DMS53 treated with DMSO at 0.1 percent for 48 hours (cell line): Measurements from ENCODE around the gene STC2.
"Not testable (repeated sequence)": the region's sequence is repeated elsewhere in the genome, so short reads cannot be mapped to it uniquely, and the experiment has no call there.

Source experiments
- DNase-seq: peaks from one replicate; lab custom pipeline; 2025; ENCODE audit not compliant: unreplicated experiment; lab: John Stamatoyannopoulos, UW

Gene STC2

GRCh38 chr5:173327948-173328843, at the start of gene STC2:
TSS of gene STC2 (minus strand) at chr5:173328414. CDS start at chr5:173328193, 221 bp downstream.
- DNase-seq, result peak; percentile 97

DNA sequence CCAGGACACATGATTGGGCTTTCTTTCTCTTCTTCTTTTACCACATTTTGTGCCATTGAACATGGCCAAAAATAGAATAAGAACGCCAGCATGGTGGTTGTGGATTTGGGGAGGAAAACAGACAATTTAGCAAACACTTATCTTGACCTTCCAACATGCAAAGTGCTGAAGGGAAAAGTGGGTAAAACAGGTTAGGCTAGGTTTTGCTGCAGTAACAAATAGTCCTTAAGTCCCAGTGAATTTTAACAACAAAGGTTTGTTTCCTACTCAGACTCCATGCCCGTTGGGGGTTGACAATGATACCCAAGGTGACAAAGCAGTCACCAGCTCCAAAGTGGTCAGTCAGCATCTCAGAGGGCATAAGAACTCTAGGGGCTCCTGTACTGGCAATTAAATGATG, 43.2 kb upstream of the STC2 start:
- no peak for DNase-seq

GRCh38 chr5:173363406-173363805, 35.2 kb upstream of the STC2 start:
- DNase-seq, result not testable (repeated sequence)

GRCh38 chr5:173355561-173355960, 27.3 kb upstream of the STC2 start:
- DNase-seq, result no peak

GRCh38 chr5:173354645-173355044, 26.4 kb upstream of the STC2 start:
- no peak for DNase-seq

- DNase-seq, result no peak
Observed at GRCh38 chr5:173352366-173353349, 24.4 kb upstream of the STC2 start.

DNA sequence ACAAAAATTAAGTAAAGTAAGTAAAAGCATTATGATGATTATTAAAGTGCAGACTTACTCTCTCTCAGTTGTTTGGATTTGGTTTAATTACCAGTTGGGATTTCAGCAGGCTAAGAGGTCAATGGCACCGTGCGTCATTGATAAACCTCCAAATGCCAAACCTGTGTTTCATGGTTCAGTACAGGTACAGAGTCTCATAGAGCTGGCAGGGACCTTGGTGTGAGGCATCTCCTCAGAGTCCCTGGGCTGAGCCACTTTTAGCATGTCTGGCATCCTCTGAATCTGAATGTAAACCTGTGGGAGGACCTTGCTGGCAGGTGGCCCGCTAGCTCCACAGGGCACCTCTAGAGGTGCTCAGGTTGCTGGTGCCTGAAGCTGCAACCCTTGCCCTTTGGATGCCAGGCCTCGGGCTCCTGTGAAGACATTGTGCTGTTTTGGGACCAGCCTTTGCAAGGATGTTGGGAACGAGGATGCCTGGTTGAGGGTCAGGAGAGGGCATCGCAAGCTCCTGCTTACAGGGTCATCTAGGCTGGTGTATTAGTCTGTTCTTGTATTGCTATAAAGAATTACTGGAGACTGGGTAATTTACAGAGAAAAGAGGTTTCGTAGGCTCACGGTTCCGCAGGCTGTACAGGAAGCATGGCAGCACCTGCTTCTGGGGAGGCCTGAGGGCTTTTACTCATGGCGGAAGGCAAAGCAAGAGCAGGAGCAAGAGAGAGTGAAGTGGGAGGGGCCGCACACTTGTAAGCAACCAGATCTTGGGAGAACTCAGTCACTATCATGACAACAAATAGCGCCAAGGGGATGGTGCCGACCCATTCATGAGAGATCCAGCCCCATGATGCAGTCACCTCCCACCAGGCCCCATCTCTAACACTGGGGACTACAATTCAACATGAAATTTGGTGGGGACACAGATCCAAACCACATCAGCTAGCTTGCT, 14.9 kb upstream of the STC2 start:
- DNase-seq, result no peak

DNA sequence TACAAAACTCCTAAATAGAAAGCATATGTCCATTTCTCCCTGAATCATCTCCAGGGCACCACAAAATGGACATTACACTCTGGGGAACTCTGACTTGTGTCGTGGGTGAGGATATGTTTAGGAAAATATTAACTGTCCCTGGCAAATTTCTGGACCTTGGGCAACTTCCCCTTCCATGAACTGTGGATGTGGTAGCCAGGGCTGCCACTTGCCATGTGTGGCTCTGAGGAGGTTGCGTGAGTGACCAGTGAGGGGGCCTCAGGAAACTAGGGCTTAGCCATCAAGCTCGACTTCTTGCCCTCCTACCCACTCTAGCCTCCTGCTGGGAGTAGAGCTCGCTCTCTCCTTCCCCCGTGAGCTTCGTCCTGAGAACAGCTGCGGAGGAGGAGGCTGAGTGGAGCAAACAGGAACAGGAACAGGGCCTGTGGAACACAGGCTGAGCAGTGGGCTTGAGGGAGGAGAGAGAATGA, 13.8 kb upstream of the STC2 start:
- no peak for DNase-seq

- no peak for DNase-seq
Observed at GRCh38 chr5:173340984-173341383, 12.8 kb upstream of the STC2 start.

DNA sequence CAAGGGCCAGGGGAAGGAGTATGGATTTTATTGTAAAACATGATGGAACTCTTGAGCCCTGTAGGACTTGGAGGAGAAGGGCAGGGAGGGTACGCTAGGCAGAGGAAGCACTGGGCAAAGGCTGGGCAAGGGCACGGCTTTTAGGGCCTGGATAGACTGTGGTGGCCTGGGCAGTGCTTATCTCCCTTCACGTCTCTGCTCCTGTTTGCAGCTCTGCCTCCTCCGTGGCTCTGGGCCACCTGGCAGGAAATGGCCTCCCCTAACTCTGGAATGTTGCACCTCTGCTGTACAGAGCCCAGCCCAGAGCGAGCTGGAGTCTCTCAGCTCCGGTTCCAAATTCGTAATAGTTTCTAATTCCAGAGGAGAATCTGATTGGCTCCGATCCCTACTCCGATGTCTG, 12.2 kb upstream of the STC2 start:
- DNase-seq, result no peak

DNA sequence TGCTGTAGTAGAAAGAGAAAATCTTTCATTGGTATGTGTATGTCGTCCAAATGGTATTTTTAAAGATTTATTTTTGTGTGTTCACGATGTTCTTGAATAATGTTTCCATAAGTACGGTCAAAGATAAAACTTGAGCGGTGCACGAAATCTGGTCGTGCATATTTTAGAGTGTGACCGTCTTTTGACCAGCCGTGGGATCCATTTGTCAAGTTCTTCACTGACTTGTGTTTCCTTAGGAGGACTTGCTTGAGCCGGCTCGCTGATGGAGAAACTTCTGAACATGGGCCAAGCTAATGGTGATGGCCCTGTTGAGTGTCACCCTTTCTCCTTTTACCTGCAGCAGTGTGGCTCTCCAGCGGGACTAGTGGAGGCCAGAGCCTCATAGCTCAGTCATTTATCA, 11.1 kb upstream of the STC2 start:
- DNase-seq, result no peak

GRCh38 chr5:173338380-173339015, 10.3 kb upstream of the STC2 start:
- DNase-seq, result no peak

DNA sequence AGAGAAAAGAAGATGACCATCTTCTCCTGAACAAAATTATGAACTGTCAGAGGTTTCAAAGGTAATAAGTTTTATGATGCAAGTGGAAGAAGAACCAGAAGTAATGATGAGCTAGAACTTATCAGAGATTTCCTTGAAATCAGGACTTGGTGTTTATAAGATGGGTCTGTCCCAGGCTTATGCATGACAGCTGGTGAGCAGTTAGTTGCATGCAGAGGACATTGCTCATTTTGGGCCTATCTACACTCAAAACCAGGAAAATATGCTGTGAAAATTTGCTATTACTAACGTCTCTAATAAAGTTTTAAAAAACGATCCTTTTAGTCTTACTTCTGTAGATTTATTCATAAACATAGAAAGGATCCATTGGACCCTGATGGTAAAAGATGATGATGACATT, 6.6 kb upstream of the STC2 start:
- no peak for DNase-seq

DNA sequence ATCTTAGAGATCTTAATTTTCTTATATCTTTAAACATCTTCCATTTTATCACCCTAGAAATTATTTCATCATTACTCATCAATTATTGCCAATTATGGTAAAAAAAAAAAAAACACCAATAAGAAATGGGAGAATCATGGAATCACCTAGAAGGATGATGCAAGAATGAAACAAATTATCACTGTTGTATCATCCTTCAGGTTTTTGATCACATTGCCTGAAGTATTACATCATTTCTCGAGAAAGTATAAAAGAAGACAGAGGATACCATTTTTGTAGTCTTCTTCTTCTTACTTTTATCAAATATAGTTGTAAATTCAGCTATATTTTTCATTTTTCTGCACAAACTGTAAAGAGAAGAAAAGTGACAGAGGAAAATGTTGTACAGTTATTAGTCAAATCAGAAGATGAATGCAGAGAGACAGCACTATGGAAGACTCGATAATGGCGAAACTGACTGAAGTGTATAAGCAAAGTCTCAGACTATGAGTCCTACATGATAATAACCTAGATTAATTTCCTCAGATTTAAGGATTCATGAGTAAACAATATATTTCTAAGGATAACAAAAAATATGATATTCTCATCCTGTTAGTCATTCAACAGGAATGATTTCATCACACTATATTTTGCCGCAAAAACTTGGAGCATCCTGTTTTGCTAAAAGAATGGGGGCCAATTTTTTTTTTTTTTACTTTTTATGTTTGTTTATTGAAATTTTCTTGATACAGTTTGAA, 5.9 kb upstream of the STC2 start:
- DNase-seq, result no peak

DNA sequence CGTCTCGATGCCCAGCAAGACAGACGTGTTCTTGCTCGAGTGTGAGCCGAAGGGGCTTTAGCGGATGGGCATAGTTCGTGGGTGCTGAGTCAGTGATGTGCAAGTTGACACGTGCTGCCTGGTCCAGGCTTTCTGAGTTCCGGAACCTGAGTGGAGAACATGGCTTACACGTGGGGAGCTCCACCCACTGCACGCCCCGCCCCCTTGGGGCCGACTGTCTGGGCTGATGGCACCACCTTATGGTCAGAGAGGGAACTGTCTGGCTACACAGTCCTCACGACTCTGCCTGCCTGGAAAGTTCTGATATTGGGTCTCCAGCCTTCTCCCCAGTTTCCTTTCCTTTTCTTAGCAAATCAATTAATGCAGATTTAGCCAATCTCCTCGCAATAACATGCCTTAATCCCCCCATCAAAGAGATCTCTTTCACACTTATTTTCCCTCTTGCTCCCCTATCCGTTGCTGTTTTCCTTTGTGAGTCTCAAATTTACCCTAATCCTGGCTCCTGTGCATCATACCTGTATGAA, 3.8 kb upstream of the STC2 start:
- peak; percentile 73 for DNase-seq

DNA sequence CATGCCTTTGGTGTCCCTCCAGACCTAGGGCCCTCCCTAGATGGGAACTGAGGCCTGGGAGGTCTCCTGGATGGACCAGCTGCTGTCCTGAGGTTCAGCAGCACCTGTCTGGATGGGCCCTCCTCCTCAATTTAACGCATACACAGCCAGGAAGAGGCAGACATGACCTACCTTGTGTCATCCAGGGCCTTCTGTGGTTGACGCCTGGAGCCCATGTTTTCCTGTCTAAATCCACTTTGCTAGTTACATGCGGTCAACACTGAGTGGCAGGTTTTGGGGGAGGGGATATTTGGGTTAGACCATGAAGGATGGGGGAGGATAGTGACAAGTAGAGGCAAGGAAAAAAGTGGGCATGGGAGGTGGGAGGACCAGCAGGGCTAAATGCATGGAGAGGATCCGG, 3.1 kb upstream of the STC2 start:
- no peak for DNase-seq

DNA sequence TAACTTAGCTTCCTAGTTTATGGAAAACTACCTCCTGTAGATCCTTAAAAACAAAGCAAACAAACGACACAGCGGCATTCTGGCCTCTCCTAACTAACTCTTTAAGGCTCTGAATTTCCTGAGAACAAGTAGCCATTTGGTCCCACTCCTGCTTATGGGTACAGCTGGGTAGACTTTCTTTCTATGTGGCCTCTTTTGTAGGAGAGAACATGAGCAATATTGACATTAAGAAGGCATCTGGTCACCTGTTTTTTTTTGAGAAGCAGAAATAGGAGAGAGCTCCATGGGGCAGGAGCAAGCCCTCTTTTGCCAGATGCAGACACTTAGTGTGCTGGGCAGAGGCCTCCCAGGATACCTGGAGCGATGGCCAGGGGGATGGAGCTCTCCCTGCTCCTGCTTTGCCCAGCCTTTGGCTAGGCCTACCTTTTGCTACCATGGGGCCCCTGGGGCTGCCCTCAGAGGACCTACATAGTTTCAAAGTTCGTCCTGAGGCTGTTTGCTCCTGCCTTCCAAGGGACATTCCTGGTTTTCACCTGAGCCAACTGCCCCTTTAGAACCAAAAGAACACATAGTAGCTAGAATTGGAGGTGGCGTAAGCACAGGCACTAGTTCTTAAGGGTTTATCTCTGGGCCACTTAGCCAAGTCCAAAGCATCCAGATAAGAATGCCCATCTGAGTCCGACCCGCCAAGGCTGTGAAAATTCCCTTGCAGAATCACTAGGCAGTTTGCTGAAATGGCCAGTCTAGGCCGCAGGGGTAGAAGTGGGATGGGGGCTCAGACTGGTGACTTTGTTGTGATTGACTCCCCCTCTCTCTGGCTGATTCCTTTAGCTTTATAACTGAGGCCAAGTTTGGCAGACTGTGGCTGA, 2.4 kb upstream of the STC2 start:
- peak; percentile 41 for DNase-seq
